ENCODE data around the gene PDILT. TPM values are rescaled to one million over a fixed set of nuclear protein-coding genes. Genes with fewer than 3 reads are reported as not detected.

Gene PDILT
- total RNA-seq, 1 donor from 2014 or later, result not detected

DNA sequence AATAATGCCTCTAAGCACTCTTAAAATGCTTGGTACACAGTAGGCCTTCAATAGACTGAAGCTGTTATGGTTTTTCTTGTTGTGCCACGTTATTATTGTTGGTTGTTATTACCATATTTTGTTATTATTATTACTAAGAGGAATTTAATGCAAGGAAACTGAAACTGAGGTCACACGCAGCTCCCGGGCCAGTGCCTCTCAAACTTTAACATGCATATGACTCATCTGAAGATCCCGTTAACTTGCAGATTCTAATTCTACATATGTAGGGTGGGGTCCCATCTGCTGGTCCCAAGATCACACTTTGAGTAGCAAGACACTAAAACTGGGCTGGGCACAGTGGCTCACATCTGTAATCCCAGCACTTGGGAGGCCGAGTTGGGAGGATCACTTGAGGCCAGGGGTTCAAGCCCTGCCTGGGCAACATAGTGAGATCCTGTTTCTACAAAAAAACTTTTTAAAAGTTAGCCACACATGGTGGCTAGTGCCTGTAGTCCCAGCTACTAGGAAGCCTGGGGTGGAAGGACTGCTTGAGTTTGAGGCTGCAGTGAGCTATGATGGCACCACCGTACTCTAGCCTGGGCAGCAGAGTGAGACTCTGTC lies 5.7 kb upstream of the PDILT start:
- intact Hi-C loops (cut with DNase I), result no loop called here
- ATAC-seq, result no peak
- DNase-seq (ENCODE audit: low spot score), result no peak

DNA sequence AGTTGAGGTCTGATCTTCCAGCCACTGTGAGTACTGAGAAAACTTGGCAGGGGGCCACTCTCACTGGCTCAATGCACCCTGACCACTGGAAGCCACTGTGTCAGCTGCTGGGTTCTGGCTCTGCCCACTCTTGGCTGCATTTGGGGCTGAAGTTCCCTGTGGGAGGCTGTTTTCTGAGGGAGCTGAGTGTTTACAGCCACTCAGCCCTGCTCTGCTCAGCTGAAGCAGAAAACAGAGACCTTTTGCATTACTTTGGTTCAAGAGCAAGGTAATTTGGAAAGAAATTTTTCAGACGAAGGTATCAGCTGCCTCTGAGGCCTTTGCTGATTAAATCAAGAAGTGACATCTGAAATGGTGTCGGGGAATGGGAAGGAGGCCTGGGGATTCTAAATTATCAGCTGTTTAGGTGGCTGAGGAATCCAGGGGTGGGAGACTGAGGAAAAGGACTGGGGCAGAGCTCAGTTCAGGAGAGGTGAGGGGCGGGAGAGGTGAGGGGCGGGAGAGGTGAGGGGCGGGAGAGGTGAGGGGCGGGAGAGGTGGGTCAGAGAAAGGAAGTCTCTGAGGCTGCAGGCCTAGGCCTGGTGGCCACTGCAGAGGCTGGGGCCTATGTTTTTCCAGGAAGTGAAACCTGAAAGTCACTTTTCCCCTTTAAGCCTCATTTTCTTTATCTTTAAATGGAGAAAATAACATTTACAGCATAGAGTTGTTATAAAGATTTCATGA lies 5.0 kb upstream of the PDILT start, which contains the start of gene ACSM5:
TSS of gene ACSM5 (plus strand) at position 137 of the 723 bp plus-strand sequence. CDS start 1,951 bp downstream, outside the sequence.
- DNase-seq (ENCODE audit: low spot score) (peak; percentile 81), ATAC-seq (peak; percentile 81)
- intact Hi-C loops (cut with DNase I), result no loop called here

GRCh38 chr16:20402651-20403050 lies 1.9 kb downstream of the PDILT start:
- intact Hi-C loops (cut with DNase I), result no loop called here
- no peak for ATAC-seq
- no peak for DNase-seq (ENCODE audit: low spot score)

DNA sequence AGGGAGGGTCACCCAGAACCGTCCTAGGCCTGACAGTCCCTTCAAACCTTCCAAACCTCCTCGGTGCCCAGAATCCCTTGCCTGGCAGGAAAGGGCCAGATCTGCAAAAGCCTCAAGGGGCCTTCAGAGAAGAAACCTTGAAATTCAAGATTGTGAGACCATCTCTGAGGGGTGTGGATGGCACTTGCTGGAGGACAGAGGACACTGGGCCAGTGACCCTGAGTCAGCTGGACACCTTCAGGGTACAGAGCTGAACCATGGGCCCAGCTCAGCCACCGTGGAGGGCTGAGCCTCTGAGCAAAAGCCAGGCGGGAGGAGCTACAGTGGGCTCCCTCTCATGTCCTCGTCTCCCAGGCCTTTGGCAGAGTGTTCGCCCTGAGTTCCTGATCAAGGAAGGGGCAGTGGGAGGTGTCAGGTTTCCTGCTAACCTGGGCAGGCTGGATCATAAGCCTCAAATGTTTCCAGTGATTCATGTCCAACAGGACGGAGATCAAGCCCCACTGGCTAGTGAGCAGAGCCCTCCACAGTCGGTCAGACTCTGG lies 3.0 kb downstream of the PDILT start:
- DNase-seq (ENCODE audit: low spot score) (no peak), ATAC-seq (no peak)
- intact Hi-C loops (cut with DNase I), result no loop called here

- ATAC-seq (no peak), DNase-seq (ENCODE audit: low spot score) (no peak)
- intact Hi-C loops (cut with DNase I), result no loop called here
Measured at GRCh38 chr16:20401066-20401465, 3.5 kb downstream of the PDILT start.

- ATAC-seq, result no peak
- intact Hi-C loops (cut with DNase I), result no loop called here
- no peak for DNase-seq (ENCODE audit: low spot score)
Measured at GRCh38 chr16:20399185-20399584, 5.4 kb downstream of the PDILT start.

DNA sequence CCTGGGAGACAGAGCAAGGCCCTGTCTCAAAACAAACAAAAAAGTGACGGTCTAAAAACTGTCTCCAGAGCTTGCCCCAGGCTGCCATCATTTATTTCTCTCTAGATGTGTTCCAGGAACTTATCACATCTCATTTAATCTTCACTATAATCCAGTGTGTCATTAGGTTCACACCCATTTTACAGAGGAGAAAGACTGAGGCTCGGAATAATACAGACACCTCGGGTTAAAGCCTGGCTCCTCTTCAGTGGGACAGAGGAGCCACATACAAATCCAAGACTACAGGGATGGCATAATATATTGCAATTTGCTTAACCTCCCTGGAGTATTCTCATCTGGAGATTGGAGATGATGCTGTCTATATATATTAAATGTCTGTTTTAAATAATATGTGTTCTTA lies 5.9 kb downstream of the PDILT start:
- DNase-seq (ENCODE audit: low spot score) (no peak), ATAC-seq (no peak)
- intact Hi-C loops (cut with DNase I), result no loop called here

- ATAC-seq, result no peak
- intact Hi-C loops (cut with DNase I), result no loop called here
- no peak for DNase-seq (ENCODE audit: low spot score)
Measured at GRCh38 chr16:20397468-20398074, 7.0 kb downstream of the PDILT start.

DNA sequence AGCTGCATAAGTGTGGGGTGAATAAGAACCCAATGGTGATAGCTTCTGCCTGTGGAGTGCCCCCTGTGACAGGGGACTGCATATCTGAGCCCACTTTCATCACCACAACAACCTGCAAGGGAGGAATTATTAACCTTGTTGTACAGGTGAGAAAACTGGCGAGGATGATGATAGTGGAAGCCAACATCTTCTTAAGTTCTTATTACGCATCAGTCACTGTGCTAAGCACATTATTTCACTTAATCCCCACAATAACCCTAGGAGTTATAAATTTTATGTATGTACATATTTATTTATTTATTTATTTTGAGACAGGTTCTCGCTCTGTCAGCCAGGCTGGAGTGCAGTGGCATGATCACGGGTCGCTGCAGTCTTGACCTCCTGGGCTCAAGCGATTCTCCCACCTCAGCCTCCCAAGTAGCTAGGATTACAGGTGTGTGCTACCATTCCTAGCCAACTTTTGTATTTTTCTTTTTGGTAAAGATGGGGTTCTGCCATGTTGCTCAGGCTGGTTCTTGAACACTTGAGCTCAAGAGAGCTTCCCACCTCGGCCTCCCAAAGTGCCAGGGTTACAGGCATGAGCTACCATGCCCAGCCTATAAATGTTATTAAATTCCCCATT lies 7.6 kb downstream of the PDILT start:
- intact Hi-C loops (cut with DNase I), result no loop called here
- no peak for DNase-seq (ENCODE audit: low spot score)
- ATAC-seq, result no peak

GRCh38 chr16:20395946-20396345 lies 8.6 kb downstream of the PDILT start:
- ATAC-seq (no peak), DNase-seq (ENCODE audit: low spot score) (no peak)
- intact Hi-C loops (cut with DNase I), result no loop called here

DNA sequence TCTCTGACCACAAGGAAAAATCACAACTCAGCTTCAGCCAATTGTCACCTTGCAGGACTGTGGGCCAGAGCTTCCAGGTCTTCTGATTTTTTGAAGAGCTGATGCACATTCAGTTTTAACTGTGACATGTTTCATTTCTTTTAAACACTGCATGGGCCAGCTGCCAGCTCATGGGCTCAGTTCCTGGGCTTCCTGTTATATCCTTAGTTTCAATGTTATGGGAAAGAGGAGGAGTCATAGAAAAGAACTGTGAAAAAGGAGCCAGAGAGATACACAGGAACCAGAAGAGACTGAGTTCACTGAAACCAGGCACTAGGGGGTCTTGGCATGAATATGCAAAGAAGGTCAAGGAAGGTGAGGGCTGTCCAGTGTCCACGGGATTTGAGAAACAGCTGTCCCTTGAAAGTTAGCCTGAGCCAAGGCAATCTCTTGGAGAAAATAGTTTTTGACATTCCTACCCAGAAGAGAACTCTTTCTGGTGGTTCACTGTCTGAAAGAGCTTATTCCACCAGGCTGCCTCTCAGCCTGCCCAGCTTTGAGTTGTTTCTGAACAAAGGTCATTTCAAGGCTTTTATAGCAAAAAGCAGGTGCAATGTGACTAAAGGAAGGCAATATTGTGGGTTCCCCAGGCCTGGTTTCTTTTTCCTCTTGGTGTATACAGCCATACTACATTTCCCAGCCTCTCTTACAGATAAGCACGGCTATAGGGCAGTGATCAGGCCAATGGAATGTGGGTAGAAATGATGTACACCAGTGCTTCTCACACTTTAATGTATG lies 10.5 kb downstream of the PDILT start:
- ATAC-seq (no peak), DNase-seq (ENCODE audit: low spot score) (no peak)
- intact Hi-C loops (cut with DNase I), result no loop called here

- DNase-seq (ENCODE audit: low spot score), result no peak
- ATAC-seq, result no peak
- intact Hi-C loops (cut with DNase I), result no loop called here
Measured at GRCh38 chr16:20391045-20391444, 13.5 kb downstream of the PDILT start.

GRCh38 chr16:20388854-20389253 lies 15.7 kb downstream of the PDILT start:
- DNase-seq (ENCODE audit: low spot score), result no peak
- intact Hi-C loops (cut with DNase I), result no loop called here
- ATAC-seq, result no peak

- ATAC-seq, result no peak
- no peak for DNase-seq (ENCODE audit: low spot score)
- intact Hi-C loops (cut with DNase I), result no loop called here
Measured at GRCh38 chr16:20387978-20388377, 16.6 kb downstream of the PDILT start.

DNA sequence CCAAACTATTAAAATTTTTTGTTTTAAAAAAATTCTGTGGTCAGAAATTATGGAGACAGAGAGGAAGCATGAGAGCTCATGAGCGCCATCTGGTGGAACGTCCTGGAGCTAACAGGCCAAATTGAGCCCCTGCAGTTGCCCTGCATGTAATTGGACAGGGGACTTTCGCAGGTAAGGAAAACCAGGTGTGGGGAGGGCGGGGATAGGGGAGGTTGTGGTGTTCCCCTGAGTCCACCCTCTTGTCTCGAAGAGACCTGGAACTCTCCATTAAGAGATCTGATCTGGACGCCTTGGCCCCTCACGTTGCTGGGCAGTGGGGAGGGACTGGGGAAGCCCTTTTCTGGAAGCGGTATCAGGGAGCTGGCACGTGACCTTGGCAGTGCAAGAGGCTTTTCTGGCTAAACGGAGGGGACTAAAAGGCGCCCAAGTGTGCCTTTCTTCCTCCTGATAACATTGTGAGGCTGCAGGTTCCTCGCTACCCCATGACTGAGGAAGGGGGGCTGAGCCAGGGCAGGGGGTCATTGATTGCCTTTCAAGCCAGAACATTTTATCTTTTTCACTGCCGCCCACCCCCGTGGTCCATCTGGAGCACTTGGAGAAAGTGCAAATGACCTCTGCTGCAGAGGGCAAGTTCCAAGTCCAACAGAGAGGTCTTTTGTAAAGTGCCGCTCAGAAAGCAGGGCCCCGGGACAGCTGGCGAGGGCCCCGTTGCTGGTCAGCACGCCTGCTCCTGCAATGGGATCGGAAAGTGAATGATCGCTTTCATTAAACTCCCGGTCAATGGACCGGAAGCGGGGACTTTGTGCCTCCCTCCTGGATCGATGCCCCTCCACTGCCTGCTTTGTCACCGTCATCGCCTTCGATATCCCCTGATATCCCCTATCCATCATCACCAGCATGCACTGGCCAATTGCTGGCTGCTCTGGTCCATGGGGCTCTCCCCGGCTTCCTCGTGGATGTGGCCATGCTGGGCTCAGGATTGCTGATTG lies 18.4 kb downstream of the PDILT start:
- intact Hi-C loops (cut with DNase I), result no loop called here
- DNase-seq (ENCODE audit: low spot score) (peak; percentile 79), ATAC-seq (peak; percentile 41)

DNA sequence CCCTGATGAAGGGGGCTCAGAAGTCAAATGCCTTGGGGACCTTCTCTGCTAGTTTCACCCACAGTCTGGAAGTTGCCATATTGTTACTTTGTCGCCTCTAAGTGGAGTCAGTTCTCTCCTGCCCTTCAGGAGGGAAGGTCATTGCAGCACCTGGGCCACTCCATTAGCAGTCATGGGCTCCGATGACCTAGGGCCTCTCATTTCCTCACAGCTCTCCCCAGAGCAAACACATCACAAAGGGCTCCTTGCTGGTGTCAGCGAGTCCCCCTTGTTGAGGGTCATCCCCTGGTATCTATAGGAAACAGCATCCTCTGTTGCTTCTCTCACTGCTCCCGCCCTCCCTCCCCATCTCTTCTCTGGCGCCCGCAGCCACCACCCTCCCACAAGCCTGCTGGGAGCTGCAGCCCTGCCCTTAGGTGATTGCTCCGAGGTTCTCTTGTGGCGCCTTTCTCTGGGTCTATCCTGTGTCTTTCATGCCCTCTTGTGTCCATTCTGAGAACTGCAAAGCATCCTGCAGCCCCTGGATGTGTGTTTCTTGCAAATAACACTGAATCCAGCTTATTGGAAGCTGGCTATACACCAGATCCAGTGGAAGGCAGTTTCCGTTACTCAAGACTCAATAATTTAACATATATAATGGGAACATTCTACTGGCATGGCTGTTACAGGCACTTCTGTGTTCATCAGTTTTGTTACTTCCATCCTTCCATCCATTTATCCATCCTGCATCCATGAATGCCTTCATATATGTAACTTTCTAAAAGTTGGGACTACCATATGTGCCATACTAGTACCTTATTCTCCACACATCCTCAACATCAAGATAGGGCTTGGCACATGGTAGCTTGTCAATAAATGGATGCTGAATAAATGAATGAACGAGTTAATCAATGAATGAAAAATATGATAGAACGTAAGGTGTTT lies 21.2 kb downstream of the PDILT start:
- intact Hi-C loops (cut with DNase I), result no loop called here
- ATAC-seq, result peak; percentile 50
- no peak for DNase-seq (ENCODE audit: low spot score)
